Mucosa of rectum (tissue), 2 donors: ENCODE measurements around the gene FAR2.

Experiments
- H3K27ac ChIP-seq, 2 donors: one replicate each; pipeline ENCODE4 v1.7.0; 2013; ENCODE audit warnings: inconsistent platforms in 2 of 2, low read depth in 2 of 2, low read length in 2 of 2
- H3K27me3 ChIP-seq, 2 donors: one replicate each; pipeline ENCODE4 v1.7.0; 2013; ENCODE audit warnings: low read length in 2 of 2; ENCODE audit not compliant: control insufficient read depth in 2 of 2, insufficient read depth in 2 of 2
- H3K36me3 ChIP-seq, 2 donors: one replicate each; pipeline ENCODE4 v1.7.0; 2013; ENCODE audit warnings: low read length in 2 of 2; ENCODE audit not compliant: control insufficient read depth in 2 of 2, insufficient read depth in 2 of 2
- H3K4me1 ChIP-seq, 2 donors: one replicate each; pipeline ENCODE4 v1.7.0; 2013; ENCODE audit warnings: low read length in 2 of 2, mild to moderate bottlenecking in 1 of 2; ENCODE audit not compliant: control insufficient read depth in 2 of 2, insufficient read depth in 2 of 2
- H3K4me3 ChIP-seq, 2 donors: one replicate each; pipeline ENCODE4 v1.7.0; 2013; ENCODE audit warnings: low read length in 2 of 2
- H3K9ac ChIP-seq, 2 donors: one replicate each; pipeline ENCODE4 v1.7.0; 2013; ENCODE audit warnings: low read length in 2 of 2, low read depth in 1 of 2, mild to moderate bottlenecking in 1 of 2
- H3K9me3 ChIP-seq, 2 donors: one replicate each; pipeline ENCODE4 v1.7.0; 2013; ENCODE audit warnings: low read length in 2 of 2; ENCODE audit not compliant: control insufficient read depth in 2 of 2
- donor health status: healthy.
- donor health status: Normal muscosa, but diverticular disease.

The FAR2 gene

DNA sequence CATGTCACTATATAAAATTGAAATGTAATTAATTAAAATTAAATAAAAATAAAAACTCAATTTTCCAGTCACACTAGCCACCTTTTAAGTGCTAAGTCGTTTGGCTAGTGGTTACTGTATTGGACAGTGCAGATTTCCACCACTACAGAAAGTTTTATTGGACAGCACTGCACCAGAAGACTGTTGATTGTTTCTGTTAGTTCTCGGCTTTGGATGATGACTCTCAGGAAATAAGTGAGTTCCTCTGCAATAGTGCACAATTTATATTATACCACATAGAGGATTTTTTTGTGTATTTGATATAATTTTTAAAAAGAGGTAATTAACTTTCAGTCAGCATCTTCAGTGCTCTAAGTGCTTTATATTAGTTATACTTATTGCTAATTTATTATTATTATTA is 52.7 kb downstream of the FAR2 start:
- Histone ChIP-seq H3K4me1 (no peaks in the 10 kb centered on the region), H3K9me3 (no peaks in the 10 kb centered on the region), H3K27ac (no peak overlapping the region), H3K4me3 (no peak overlapping the region), H3K27me3 (no peaks in the 10 kb centered on the region), H3K36me3 (no peaks in the 10 kb centered on the region), H3K9ac (no peak overlapping the region)

DNA sequence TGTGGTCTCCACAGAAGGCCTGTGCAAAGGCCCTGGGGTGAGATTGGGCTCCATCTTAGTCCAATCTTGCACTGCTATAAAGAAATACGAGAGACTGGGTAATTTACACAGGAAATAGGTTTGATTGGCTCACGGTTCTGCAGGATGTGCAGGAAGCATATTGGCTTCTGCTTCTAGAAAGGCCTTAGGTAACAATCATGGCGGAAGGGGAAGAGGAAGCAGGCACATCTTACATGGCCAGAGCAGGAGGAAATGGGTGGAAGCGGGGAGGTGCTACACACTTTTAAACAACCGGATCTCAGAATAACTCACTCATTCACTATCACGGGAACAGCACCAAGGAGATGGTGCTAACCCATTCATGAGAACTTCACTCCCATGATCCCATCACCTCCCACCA is 55.4 kb downstream of the FAR2 start:
- H3K27ac ChIP-seq = no peak overlapping the region
- H3K4me1 ChIP-seq = peaks cover 9% of the 10 kb centered on the region in 2 donors
- H3K36me3 ChIP-seq = no peaks in the 10 kb centered on the region
- H3K4me3 ChIP-seq = no peak overlapping the region
- no peaks in the 10 kb centered on the region for H3K27me3 ChIP-seq
- H3K9ac ChIP-seq = no peak overlapping the region
- no peaks in the 10 kb centered on the region for H3K9me3 ChIP-seq

- Histone ChIP-seq H3K27me3 (no peaks in the 10 kb centered on the region), H3K36me3 (no peaks in the 10 kb centered on the region), H3K4me3 (no peak overlapping the region), H3K4me1 (peaks cover 11 to 22% of the 10 kb centered on the region in 2 donors), H3K9me3 (no peaks in the 10 kb centered on the region), H3K9ac (no peak overlapping the region), H3K27ac (no peak overlapping the region)
These were observed 58.0 kb downstream of the FAR2 start for GRCh38 chr12:29207120-29207519.

GRCh38 chr12:29208060-29208459 is 59.0 kb downstream of the FAR2 start:
- Histone ChIP-seq H3K4me1 (peaks cover 11 to 31% of the 10 kb centered on the region in 2 donors), H3K4me3 (no peak overlapping the region), H3K27me3 (no peaks in the 10 kb centered on the region), H3K9me3 (no peaks in the 10 kb centered on the region), H3K27ac (peak overlapping the region in 1 of 2 donors; percentile 63), H3K9ac (no peak overlapping the region), H3K36me3 (no peaks in the 10 kb centered on the region)

GRCh38 chr12:29208936-29209701 is 60.0 kb downstream of the FAR2 start:
- no peaks in the 10 kb centered on the region for H3K27me3 ChIP-seq
- H3K9ac ChIP-seq = no peak overlapping the region
- H3K27ac ChIP-seq = peak overlapping the region; percentile 58 to 63
- no peaks in the 10 kb centered on the region for H3K9me3 ChIP-seq
- peaks cover 11 to 34% of the 10 kb centered on the region in 2 donors for H3K4me1 ChIP-seq
- no peaks in the 10 kb centered on the region for H3K36me3 ChIP-seq
- peak overlapping the region in 1 of 2 donors; percentile 45 for H3K4me3 ChIP-seq

DNA sequence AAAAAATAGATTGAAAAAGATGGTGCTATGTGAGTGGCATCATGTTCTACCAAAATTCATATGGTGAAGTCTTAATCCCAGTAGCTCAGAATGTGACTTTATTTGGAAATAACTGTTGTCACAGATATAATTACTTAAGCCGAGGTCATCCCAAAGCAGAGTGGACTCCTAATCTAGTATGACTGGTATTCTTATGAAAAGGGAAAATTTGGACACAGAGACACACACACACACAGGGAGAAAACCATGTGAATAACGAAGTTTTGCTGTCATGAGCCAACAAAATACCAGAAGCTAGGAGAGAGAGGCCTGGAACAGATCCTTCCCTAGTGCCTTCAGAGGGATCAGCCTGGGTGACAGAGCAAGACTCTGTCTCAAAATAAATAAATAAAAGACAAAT is 62.6 kb downstream of the FAR2 start:
- Histone ChIP-seq H3K27me3 (no peaks in the 10 kb centered on the region), H3K27ac (no peak overlapping the region), H3K36me3 (no peaks in the 10 kb centered on the region), H3K9ac (no peak overlapping the region), H3K9me3 (no peaks in the 10 kb centered on the region), H3K4me3 (no peak overlapping the region), H3K4me1 (peaks cover 11 to 34% of the 10 kb centered on the region in 2 donors)

GRCh38 chr12:29212682-29213403 is 63.8 kb downstream of the FAR2 start:
- no peaks in the 10 kb centered on the region for H3K27me3 ChIP-seq
- H3K36me3 ChIP-seq = no peaks in the 10 kb centered on the region
- no peaks in the 10 kb centered on the region for H3K9me3 ChIP-seq
- H3K27ac ChIP-seq = peak overlapping the region in 1 of 2 donors; percentile 21
- H3K9ac ChIP-seq = no peak overlapping the region
- H3K4me3 ChIP-seq = no peak overlapping the region
- H3K4me1 ChIP-seq = peaks cover 10 to 34% of the 10 kb centered on the region in 2 donors

GRCh38 chr12:29216266-29216665 is 67.2 kb downstream of the FAR2 start:
- H3K4me1 ChIP-seq = peaks cover 0 to 19% of the 10 kb centered on the region in 2 donors
- H3K36me3 ChIP-seq = no peaks in the 10 kb centered on the region
- no peak overlapping the region for H3K4me3 ChIP-seq
- H3K27me3 ChIP-seq = no peaks in the 10 kb centered on the region
- no peak overlapping the region for H3K9ac ChIP-seq
- no peaks in the 10 kb centered on the region for H3K9me3 ChIP-seq
- H3K27ac ChIP-seq = no peak overlapping the region

GRCh38 chr12:29216797-29217575 is 67.9 kb downstream of the FAR2 start:
- no peaks in the 10 kb centered on the region for H3K36me3 ChIP-seq
- H3K27ac ChIP-seq = no peak overlapping the region
- H3K27me3 ChIP-seq = no peaks in the 10 kb centered on the region
- H3K4me3 ChIP-seq = no peak overlapping the region
- peaks cover 0 to 17% of the 10 kb centered on the region in 2 donors for H3K4me1 ChIP-seq
- H3K9me3 ChIP-seq = no peaks in the 10 kb centered on the region
- no peak overlapping the region for H3K9ac ChIP-seq
